GM10248 (cell line): Measurements from ENCODE around the gene SYN1.

Source experiments
- CTCF ChIA-PET: fragments of 300-600 bp; sonication (Branson Sonifier 250); formaldehyde crosslinking; extraction: SDS; loops from one replicate; lab custom pipeline; 2021; ENCODE audit warnings: antibody characterized with exemption; lab: Yijun Ruan, JAX
- POLR2A ChIA-PET: fragments of 350-650 bp; sonication (Branson Sonifier 250); formaldehyde crosslinking; extraction: SDS; loops from one replicate; lab custom pipeline; 2020; ENCODE audit warnings: antibody characterized with exemption; lab: Yijun Ruan, JAX
- DNase-seq: peaks from one replicate; pipeline ENCODE4 v3.0.0; 2012; ENCODE audit errors: extremely low spot score
- CTCF ChIP-seq: IDR thresholded peaks from 2 replicates; pipeline ENCODE4 v1.5.1; 2012; ENCODE audit warnings: mild to moderate bottlenecking, low read depth; ENCODE audit errors: extremely low read depth, missing control alignments, control extremely low read depth

The SYN1 gene

GRCh38 chrX:47560179-47560933 lies 59.3 kb downstream of the SYN1 start:
- no peak for DNase-seq
- POLR2A ChIA-PET: no interaction called here

GRCh38 chrX:47558436-47558835 lies 61.2 kb downstream of the SYN1 start:
- no peak for TF ChIP-seq CTCF
- ChIA-PET CTCF (no interaction called here), POLR2A (no interaction called here)

More at GRCh38 chrX:47560179-47560933, 59.3 kb downstream of the SYN1 start:
- CTCF ChIA-PET: no interaction called here
- TF ChIP-seq CTCF: no peak

GRCh38 chrX:47556045-47556623 lies 63.5 kb downstream of the SYN1 start:
- TF ChIP-seq CTCF: no peak
- peak; percentile 73 for DNase-seq
- ChIA-PET POLR2A (interaction anchor here (0.6 kb wide), 2 partner anchors 93 kb away, joined by 5 to 6 read pairs; no protein-coding TSS in a partner anchor), CTCF (interaction anchor here (1.2 to 1.6 kb wide), 3 partner anchors 12 to 88 kb away, joined by 3 to 5 read pairs (median 3); no protein-coding TSS in a partner anchor)

More at GRCh38 chrX:47558436-47558835, 61.2 kb downstream of the SYN1 start:
- DNase-seq: no peak

GRCh38 chrX:47543496-47543895 lies 76.2 kb downstream of the SYN1 start:
- CTCF ChIA-PET: interaction anchor here (0.8 kb wide), 1 partner anchor 20 kb away, joined by 3 read pairs; no protein-coding TSS in a partner anchor
- POLR2A ChIA-PET: no interaction called here
- no peak for DNase-seq
- TF ChIP-seq CTCF: no peak

GRCh38 chrX:47540754-47541538 lies 78.7 kb downstream of the SYN1 start:
- peak; percentile 58 for DNase-seq
- CTCF ChIA-PET: interaction anchor here (0.7 to 2.0 kb wide), 4 partner anchors 14 to 90 kb away, joined by 3 to 4 read pairs (median 4); partner anchors contain the start of gene CFP
- TF ChIP-seq CTCF: peak; percentile 25
- POLR2A ChIA-PET: no interaction called here

- POLR2A ChIA-PET: no interaction called here
- no peak for DNase-seq
- TF ChIP-seq CTCF: no peak
- CTCF ChIA-PET: interaction anchor here (0.7 to 2.7 kb wide), 4 partner anchors 13 to 419 kb away, joined by 3 to 12 read pairs (median 4); no protein-coding TSS in a partner anchor
Observed at GRCh38 chrX:47539860-47540259, 79.8 kb downstream of the SYN1 start.
